HG02678 (cell line): ENCODE measurements around the gene ACTR1A.
A peak's percentile ranks its signal among the peaks of the same experiment; 100 is the strongest.

Experiments
- ATAC-seq: cut with Tn5 transposase; IDR thresholded peaks from one replicate; pipeline ENCODE4 v1.9.1; 2021; ENCODE audit warnings: mild to moderate bottlenecking, moderate library complexity; ENCODE audit not compliant: unreplicated experiment

ACTR1A gene

GRCh38 chr10:102432162-102432950 is 70.2 kb downstream of the ACTR1A start, which contains the start of gene CUEDC2:
CUEDC2 (minus strand) TSS chr10:102432574; CDS start chr10:102425188, 7,386 bp downstream.
- ATAC-seq = peak; percentile 85

- ATAC-seq = no peak
Measured at GRCh38 chr10:102431452-102432124, 70.9 kb downstream of the ACTR1A start.

- no peak for ATAC-seq
Measured at GRCh38 chr10:102429468-102429867, 73.0 kb downstream of the ACTR1A start.
